EH (cell line): ENCODE results near the gene NTM.
"Not testable (repeated sequence)": the region's sequence is repeated elsewhere in the genome, so short reads cannot be mapped to it uniquely, and the experiment has no call there.

Source experiments
- DNase-seq: peaks from one replicate; pipeline ENCODE4 v3.0.0-alpha.2; 2015; ENCODE audit warnings: low read depth

NTM gene

DNA sequence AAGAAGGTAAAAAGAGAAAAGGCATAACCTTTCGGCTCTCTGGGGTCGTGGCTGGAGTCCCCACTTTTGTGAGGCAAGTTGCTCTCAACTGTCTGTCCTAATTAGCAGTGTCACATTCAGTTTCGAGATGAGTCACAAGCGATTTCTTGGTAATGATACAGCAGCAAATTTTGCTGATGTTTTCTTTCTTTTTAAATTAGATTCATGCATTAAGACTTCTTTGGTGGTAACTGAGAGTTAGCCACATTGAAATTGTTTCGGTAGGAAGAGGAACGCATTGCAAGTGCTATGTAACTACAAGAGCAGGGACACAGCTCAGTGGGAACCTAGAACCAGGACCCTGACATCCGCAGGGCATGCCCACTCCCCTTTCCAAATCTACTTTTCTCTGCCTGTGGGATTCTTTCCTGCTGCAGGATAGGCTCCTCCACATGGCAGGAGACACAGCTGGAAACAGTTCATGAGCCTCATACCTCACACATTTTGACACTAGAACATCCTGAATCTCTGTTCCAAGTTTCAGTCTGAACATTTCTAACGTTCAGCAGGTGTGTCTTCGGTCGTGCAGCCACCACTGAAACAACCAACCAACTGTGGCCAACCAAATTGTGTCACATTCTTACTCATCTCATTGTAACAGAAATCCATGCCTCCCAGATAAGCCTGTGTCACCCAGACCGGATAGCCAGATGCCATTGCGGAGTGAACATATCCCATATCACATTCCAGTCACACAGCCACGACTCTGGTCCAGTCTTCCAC lies 987.6 kb downstream of the NTM start:
- no peak for DNase-seq

GRCh38 chr11:132358573-132358953 lies 988.1 kb downstream of the NTM start:
- no peak for DNase-seq

GRCh38 chr11:132361011-132361550 lies 990.7 kb downstream of the NTM start:
- no peak for DNase-seq

DNA sequence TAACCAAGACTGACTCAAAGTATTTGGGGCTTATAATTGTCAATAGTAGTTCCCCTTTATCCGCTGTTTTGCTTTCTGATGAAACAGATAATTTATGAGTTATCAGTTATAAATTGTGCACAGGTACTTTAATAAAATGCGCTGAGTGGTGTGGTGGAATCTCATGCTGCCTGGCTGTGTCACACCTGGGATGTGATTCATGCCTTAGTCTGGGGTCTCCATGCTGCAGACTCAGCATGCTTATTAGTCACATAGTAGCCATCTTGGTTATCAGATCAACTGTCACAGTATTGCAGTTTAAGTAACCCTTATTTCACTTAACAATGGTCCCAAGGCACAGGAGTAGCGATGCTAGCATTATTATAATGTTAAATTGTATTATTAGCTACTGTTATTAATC lies 995.2 kb downstream of the NTM start:
- DNase-seq, result no peak

DNA sequence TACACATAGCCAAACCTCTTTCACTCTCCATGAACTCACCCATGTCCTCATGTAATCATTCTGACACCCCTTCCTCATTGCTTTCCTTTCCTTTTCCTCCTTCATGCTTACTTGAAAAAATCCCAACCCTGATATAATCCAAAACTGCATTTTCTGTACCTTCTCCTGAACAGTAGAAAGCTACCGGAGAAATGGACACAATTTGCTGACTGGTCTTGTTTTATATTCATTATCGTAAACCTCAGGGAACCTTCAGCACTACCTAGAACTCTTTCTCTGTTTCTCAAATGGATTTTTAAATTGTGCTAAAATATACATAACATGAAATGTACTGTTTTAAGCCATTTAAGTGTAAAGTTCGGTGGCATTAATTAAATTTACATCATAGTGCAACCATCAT lies 996.9 kb downstream of the NTM start:
- DNase-seq, result no peak

GRCh38 chr11:132370114-132370513 lies 999.7 kb downstream of the NTM start:
- DNase-seq, result not testable (repeated sequence)

GRCh38 chr11:132373405-132374143 lies 1003.2 kb downstream of the NTM start:
- no peak for DNase-seq

- no peak for DNase-seq
These were observed 1009.1 kb downstream of the NTM start for GRCh38 chr11:132379540-132379939.
